Liver (tissue), 9 donors: ENCODE data around the gene FBN1. TPM values are rescaled to one million over a fixed set of nuclear protein-coding genes. Genes with fewer than 3 reads are reported as not detected.

Experiments
- DNase-seq: peaks from one replicate; pipeline ENCODE4 v3.0.0-alpha.2; 2017; ENCODE audit warnings: low spot score
- H3K27ac ChIP-seq, 2 donors: one replicate each; pipeline ENCODE4 v1.7.0; 2013; ENCODE audit warnings: inconsistent platforms in 2 of 2, low read length in 2 of 2, control low read depth in 1 of 2, low read depth in 1 of 2, mild to moderate bottlenecking in 1 of 2
- H3K27me3 ChIP-seq, 4 donors: one replicate each; pipeline versions ENCODE4 v1.6.1 to v1.7.0; 2013; ENCODE audit warnings: low read length in 3 of 4, inconsistent platforms in 1 of 4, mild to moderate bottlenecking in 1 of 4, moderate library complexity in 1 of 4; ENCODE audit not compliant: control insufficient read depth in 4 of 4, insufficient read depth in 4 of 4
- H3K36me3 ChIP-seq, 4 donors: one replicate each; pipeline versions ENCODE4 v1.6.1 to v1.7.0; 2013; ENCODE audit warnings: low read length in 3 of 4, mild to moderate bottlenecking in 3 of 4, low read depth in 1 of 4, moderate library complexity in 1 of 4; ENCODE audit not compliant: control insufficient read depth in 4 of 4, insufficient read depth in 3 of 4
- H3K4me1 ChIP-seq, 4 donors: one replicate each; pipeline versions ENCODE4 v1.6.1 to v1.7.0; 2013; ENCODE audit warnings: low read length in 3 of 4, mild to moderate bottlenecking in 3 of 4, moderate library complexity in 1 of 4; ENCODE audit not compliant: control insufficient read depth in 4 of 4, insufficient read depth in 4 of 4
- H3K4me3 ChIP-seq, 3 donors: one replicate each; pipeline versions ENCODE4 v1.6.1 to v1.7.0; 2013; ENCODE audit warnings: low read length in 3 of 3, control low read depth in 1 of 3, low read depth in 1 of 3, mild to moderate bottlenecking in 1 of 3
- H3K9ac ChIP-seq, 2 donors: one replicate each; pipeline ENCODE4 v1.7.0; 2013; ENCODE audit warnings: low read length in 2 of 2, mild to moderate bottlenecking in 2 of 2, moderate library complexity in 2 of 2, control low read depth in 1 of 2, low read depth in 1 of 2
- H3K9me3 ChIP-seq, 4 donors: one replicate each; pipeline versions ENCODE4 v1.6.1 to v1.7.0; 2013; ENCODE audit warnings: low read length in 3 of 4; ENCODE audit not compliant: control insufficient read depth in 4 of 4
- ATF3 ChIP-seq: IDR thresholded peaks from 2 replicates; pipeline ENCODE4 v1.6.1; 2016; ENCODE audit warnings: antibody characterized with exemption
- CTCF ChIP-seq: fragments of 150-350 bp; IDR thresholded peaks from 2 replicates; pipeline ENCODE4 v1.5.1; 2017; ENCODE audit warnings: improper control_type of control experiment, low read depth, low read length; ENCODE audit not compliant: missing input control
- EGR1 ChIP-seq, 2 donors: IDR thresholded peaks; 2 replicates each; pipeline ENCODE4 v1.6.1; 2016 to 2018; ENCODE audit warnings: antibody characterized with exemption in 2 of 2, low read depth in 2 of 2
- FOXA1 ChIP-seq: IDR thresholded peaks from 2 replicates; pipeline ENCODE4 v1.6.1; 2016; ENCODE audit warnings: antibody characterized with exemption
- FOXA2 ChIP-seq: IDR thresholded peaks from 2 replicates; pipeline ENCODE4 v1.6.1; 2016; ENCODE audit warnings: antibody characterized with exemption
- GABPA ChIP-seq, 2 donors: IDR thresholded peaks in 1 of 2; conservative IDR thresholded peaks in 1 of 2; 2 replicates each; pipeline ENCODE4 v1.6.1; 2016; ENCODE audit warnings: antibody characterized with exemption in 2 of 2, mild to moderate bottlenecking in 1 of 2, moderate library complexity in 1 of 2
- HNF4A ChIP-seq, 2 donors: conservative IDR thresholded peaks; 2 replicates each; pipeline ENCODE4 v1.6.1; 2016; ENCODE audit warnings: antibody characterized with exemption in 2 of 2, mild to moderate bottlenecking in 2 of 2
- HNF4G ChIP-seq: IDR thresholded peaks from 2 replicates; pipeline ENCODE4 v1.6.1; 2016; ENCODE audit warnings: antibody characterized with exemption
- JUND ChIP-seq, 2 donors: IDR thresholded peaks; 2 replicates each; pipeline ENCODE4 v1.6.1; 2016; ENCODE audit warnings: antibody characterized with exemption in 2 of 2
- NR2F2 ChIP-seq: IDR thresholded peaks from 2 replicates; pipeline ENCODE4 v1.6.1; 2016; ENCODE audit warnings: antibody characterized with exemption
- RXRA ChIP-seq, 2 donors: IDR thresholded peaks; 2 replicates each; pipeline ENCODE4 v1.6.1; 2017 to 2018; ENCODE audit warnings: antibody characterized with exemption in 2 of 2, mild to moderate bottlenecking in 1 of 2
- SP1 ChIP-seq: IDR thresholded peaks from 2 replicates; pipeline ENCODE4 v1.6.1; 2018; ENCODE audit warnings: antibody characterized with exemption, mild to moderate bottlenecking
- TAF1 ChIP-seq: conservative IDR thresholded peaks from 2 replicates; pipeline ENCODE4 v1.6.1; 2016; ENCODE audit warnings: antibody characterized with exemption, mild to moderate bottlenecking
- YY1 ChIP-seq: IDR thresholded peaks from 2 replicates; pipeline ENCODE4 v1.6.1; 2016; ENCODE audit warnings: antibody characterized with exemption, mild to moderate bottlenecking
- WGBS: extraction: QIAGEN DNeasy Blood & Tissue Kit; methylation state at CpG from one replicate; pipeline ENCODE4 v1.1.7; 2013; 5-methylcytosine and 5-hydroxymethylcytosine counted together
- polyA plus RNA-seq, 2 donors: library from polyadenylated mRNA; stranded (reverse) in 1 of 2; unstranded in 1 of 2; fragments of 200-250 nt in 1 of 2; fragments of >200 nt in 1 of 2; fragmentation: Nextera tagmentation in 1 of 2; extraction: Ambion mirVana in 1 of 2; gene quantifications; one replicate each; pipeline versions ENCODE4 v1.2.1 to v1.2.3, GENCODE V29; 2013 to 2015
- total RNA-seq, 2 donors: library from RNA; depleted of rRNA; stranded (reverse); fragments of >200 nt; gene quantifications; one replicate each; pipeline ENCODE4 v1.2.3, GENCODE V29; 2014
- TF ChIP-seq, protein P1 (sequence below): IDR thresholded peaks from 2 replicates; pipeline ENCODE4 v1.6.1; 2016; ENCODE audit warnings: antibody characterized with exemption, mild to moderate bottlenecking
- donor health status: healthy.
- donor health status: healthy.
- donor health status: healthy.
- donor health status: healthy.
- donor health status: healthy.

The FBN1 gene
- total and polyA plus RNA-seq, 4 donors = 1.3 to 20.1 (median 12.4) TPM

DNA sequence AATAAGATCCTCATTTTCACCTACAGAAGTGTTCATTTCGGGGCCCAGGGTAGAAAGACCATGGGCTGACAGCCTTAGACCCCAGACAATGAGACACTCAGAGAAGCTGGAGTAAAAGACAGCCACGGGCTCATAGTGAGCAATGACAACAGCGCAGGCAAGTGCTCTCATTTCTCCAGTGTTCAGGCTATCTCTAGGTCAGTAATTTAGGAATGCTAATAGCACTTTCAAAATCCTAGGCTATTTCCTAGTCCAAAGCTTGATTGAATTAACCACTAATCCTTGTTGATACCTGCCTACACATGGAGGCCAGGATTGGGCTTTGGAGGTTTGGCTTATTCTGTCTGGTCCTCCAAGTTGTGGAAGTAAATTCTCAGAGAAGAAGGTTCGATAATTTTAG is 44.4 kb downstream of the FBN1 start:
- Histone ChIP-seq H3K9ac (no peak overlapping the region), H3K27me3 (no peaks in the 10 kb centered on the region), H3K36me3 (no peaks in the 10 kb centered on the region), H3K4me1 (no peaks in the 10 kb centered on the region), H3K9me3 (no peaks in the 10 kb centered on the region), H3K27ac (no peak overlapping the region), H3K4me3 (no peak overlapping the region)
- 78% methylated on average over 4 of the region's 4 CpGs for WGBS
- DNase-seq = no peak
- TF ChIP-seq CTCF (no peak), JUND (IDR thresholded peaks at IDR 0.05) (no peak), ATF3 (no peak), NR2F2 (no peak), GABPA (IDR thresholded peaks at IDR 0.05 in 1 of 2, conservative IDR thresholded peaks at IDR 0.05 in 1 of 2) (no peak), HNF4A (conservative IDR thresholded peaks at IDR 0.05) (no peak), HNF4G (no peak), EGR1 (IDR thresholded peaks at IDR 0.05; ENCODE audit: low read depth in 2 of 2) (no peak), FOXA2 (no peak), SP1 (no peak), YY1 (no peak), TAF1 (no peak), FOXA1 (no peak), RXRA (IDR thresholded peaks at IDR 0.05) (no peak)
- TF ChIP-seq, protein P1, sequence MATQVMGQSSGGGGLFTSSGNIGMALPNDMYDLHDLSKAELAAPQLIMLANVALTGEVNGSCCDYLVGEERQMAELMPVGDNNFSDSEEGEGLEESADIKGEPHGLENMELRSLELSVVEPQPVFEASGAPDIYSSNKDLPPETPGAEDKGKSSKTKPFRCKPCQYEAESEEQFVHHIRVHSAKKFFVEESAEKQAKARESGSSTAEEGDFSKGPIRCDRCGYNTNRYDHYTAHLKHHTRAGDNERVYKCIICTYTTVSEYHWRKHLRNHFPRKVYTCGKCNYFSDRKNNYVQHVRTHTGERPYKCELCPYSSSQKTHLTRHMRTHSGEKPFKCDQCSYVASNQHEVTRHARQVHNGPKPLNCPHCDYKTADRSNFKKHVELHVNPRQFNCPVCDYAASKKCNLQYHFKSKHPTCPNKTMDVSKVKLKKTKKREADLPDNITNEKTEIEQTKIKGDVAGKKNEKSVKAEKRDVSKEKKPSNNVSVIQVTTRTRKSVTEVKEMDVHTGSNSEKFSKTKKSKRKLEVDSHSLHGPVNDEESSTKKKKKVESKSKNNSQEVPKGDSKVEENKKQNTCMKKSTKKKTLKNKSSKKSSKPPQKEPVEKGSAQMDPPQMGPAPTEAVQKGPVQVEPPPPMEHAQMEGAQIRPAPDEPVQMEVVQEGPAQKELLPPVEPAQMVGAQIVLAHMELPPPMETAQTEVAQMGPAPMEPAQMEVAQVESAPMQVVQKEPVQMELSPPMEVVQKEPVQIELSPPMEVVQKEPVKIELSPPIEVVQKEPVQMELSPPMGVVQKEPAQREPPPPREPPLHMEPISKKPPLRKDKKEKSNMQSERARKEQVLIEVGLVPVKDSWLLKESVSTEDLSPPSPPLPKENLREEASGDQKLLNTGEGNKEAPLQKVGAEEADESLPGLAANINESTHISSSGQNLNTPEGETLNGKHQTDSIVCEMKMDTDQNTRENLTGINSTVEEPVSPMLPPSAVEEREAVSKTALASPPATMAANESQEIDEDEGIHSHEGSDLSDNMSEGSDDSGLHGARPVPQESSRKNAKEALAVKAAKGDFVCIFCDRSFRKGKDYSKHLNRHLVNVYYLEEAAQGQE = no peak

GRCh38 chr15:48596841-48597240 is 48.7 kb downstream of the FBN1 start:
- no peak for DNase-seq
- no peak overlapping the region for H3K4me3 ChIP-seq
- TF ChIP-seq SP1 (no peak), EGR1 (IDR thresholded peaks at IDR 0.05; ENCODE audit: low read depth in 2 of 2) (no peak), YY1 (no peak), JUND (IDR thresholded peaks at IDR 0.05) (no peak), NR2F2 (no peak)
- WGBS = 91% methylated on average over 4 of the region's 4 CpGs
- no peak overlapping the region for H3K27ac ChIP-seq
- no peaks in the 10 kb centered on the region for H3K27me3 ChIP-seq
- H3K9ac ChIP-seq = no peak overlapping the region
- no peaks in the 10 kb centered on the region for H3K36me3 ChIP-seq
- H3K4me1 ChIP-seq = no peaks in the 10 kb centered on the region
- H3K9me3 ChIP-seq = no peaks in the 10 kb centered on the region
